HepG2 (cell line): ENCODE results near the gene FGF7.
"Not testable (repeated sequence)": the region's sequence is repeated elsewhere in the genome, so short reads cannot be mapped to it uniquely, and the experiment has no call there.

Experiments
- ELF3 ChIP-seq: IDR thresholded peaks from 2 replicates; pipeline ENCODE4 v1.6.1; 2016; ENCODE audit warnings: missing genetic modification reagents, missing compliant biosample characterization
- GATAD2A ChIP-seq: IDR thresholded peaks from 2 replicates; pipeline ENCODE4 v1.6.1; 2016
- JUND ChIP-seq: sonication (generic); formaldehyde crosslinking; IDR thresholded peaks from 2 replicates; pipeline ENCODE4 v1.8.0; 2022; ENCODE audit warnings: mild to moderate bottlenecking, missing genetic modification reagents
- MIER3 ChIP-seq: IDR thresholded peaks from 2 replicates; pipeline ENCODE4 v1.6.1; 2016; ENCODE audit warnings: missing compliant biosample characterization, borderline replicate concordance
- NFE2L1 ChIP-seq: sonication (generic); formaldehyde crosslinking; IDR thresholded peaks from 2 replicates; pipeline ENCODE4 v1.4.0; 2020; ENCODE audit warnings: missing genetic modification reagents, mild to moderate bottlenecking, borderline replicate concordance
- NFYB ChIP-seq: sonication (generic); formaldehyde crosslinking; IDR thresholded peaks from 2 replicates; pipeline ENCODE4 v1.4.0; 2020; ENCODE audit warnings: missing genetic modification reagents
- RXRA ChIP-seq: sonication (generic); formaldehyde crosslinking; IDR thresholded peaks from 2 replicates; pipeline ENCODE4 v1.5.1; 2020; ENCODE audit warnings: missing genetic modification reagents
- UBTF ChIP-seq: sonication (generic); formaldehyde crosslinking; IDR thresholded peaks from 2 replicates; pipeline ENCODE4 v1.4.0; 2020; ENCODE audit warnings: mild to moderate bottlenecking, missing genetic modification reagents
- ZNF543 ChIP-seq: sonication (generic); formaldehyde crosslinking; IDR thresholded peaks from 2 replicates; pipeline ENCODE4 v1.4.0; 2020; ENCODE audit warnings: mild to moderate bottlenecking, missing genetic modification reagents
- ZNF7 ChIP-seq: IDR thresholded peaks from 2 replicates; pipeline ENCODE4 v1.6.1; 2016; ENCODE audit warnings: missing biosample characterization, missing genetic modification reagents
- ZNF766 ChIP-seq: sonication (generic); formaldehyde crosslinking; IDR thresholded peaks from 2 replicates; pipeline ENCODE4 v1.5.0; 2020; ENCODE audit warnings: missing genetic modification reagents, borderline replicate concordance
- TF ChIP-seq, protein P1 (sequence below): sonication (generic); formaldehyde crosslinking; IDR thresholded peaks from 2 replicates; pipeline ENCODE4 v1.5.0; 2020; ENCODE audit warnings: mild to moderate bottlenecking, missing genetic modification reagents, moderate library complexity

DNA sequence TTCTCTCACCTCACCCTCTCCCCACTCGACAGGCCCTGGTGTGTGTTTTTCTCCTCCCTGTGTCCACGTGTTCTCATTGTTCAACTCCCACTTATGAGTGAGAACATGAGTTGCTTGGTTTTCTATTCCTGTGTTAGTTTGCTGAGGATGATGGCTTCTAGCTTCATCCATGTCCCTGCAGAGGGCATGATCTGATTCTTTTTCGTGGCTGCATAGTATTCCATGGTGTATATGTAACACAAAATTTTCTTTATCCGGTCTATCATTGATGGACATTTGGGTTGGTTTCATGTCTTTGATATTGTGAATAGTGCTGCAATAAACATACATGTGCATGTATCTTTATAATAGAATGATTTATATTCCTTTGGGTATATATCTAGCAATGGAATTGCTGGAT lies 89.7 kb downstream of the FGF7 start:
- not testable (repeated sequence) for TF ChIP-seq RXRA; UBTF (CRISPR knock-in tag); ZNF543 (CRISPR knock-in tag); ELF3; ZNF766 (CRISPR knock-in tag); GATAD2A (CRISPR knock-in tag); ZNF7 (CRISPR knock-in tag); JUND (CRISPR knock-in tag); MIER3 (CRISPR knock-in tag); NFE2L1; NFYB (CRISPR knock-in tag)
- TF ChIP-seq, protein P1, sequence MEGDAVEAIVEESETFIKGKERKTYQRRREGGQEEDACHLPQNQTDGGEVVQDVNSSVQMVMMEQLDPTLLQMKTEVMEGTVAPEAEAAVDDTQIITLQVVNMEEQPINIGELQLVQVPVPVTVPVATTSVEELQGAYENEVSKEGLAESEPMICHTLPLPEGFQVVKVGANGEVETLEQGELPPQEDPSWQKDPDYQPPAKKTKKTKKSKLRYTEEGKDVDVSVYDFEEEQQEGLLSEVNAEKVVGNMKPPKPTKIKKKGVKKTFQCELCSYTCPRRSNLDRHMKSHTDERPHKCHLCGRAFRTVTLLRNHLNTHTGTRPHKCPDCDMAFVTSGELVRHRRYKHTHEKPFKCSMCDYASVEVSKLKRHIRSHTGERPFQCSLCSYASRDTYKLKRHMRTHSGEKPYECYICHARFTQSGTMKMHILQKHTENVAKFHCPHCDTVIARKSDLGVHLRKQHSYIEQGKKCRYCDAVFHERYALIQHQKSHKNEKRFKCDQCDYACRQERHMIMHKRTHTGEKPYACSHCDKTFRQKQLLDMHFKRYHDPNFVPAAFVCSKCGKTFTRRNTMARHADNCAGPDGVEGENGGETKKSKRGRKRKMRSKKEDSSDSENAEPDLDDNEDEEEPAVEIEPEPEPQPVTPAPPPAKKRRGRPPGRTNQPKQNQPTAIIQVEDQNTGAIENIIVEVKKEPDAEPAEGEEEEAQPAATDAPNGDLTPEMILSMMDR (CRISPR knock-in tag) = not testable (repeated sequence)
